HepG2 (cell line): ENCODE results near the gene TEKTIP1. TPM values are rescaled to one million over a fixed set of nuclear protein-coding genes. Genes with fewer than 3 reads are reported as not detected.

Experiments used
- KDM3A ChIP-seq: IDR thresholded peaks from 2 replicates; pipeline ENCODE4 v1.6.1; 2018; ENCODE audit warnings: low read depth, missing compliant biosample characterization
- MEF2D ChIP-seq: sonication (generic); formaldehyde crosslinking; IDR thresholded peaks from 2 replicates; pipeline ENCODE4 v1.5.1; 2020; ENCODE audit warnings: mild to moderate bottlenecking, missing genetic modification reagents
- NONO ChIP-seq, 2 experiments: fragments of 450-650 bp in 1 of 2; sonication (generic) in 1 of 2; formaldehyde crosslinking in 1 of 2; IDR thresholded peaks in 1 of 2; conservative IDR thresholded peaks in 1 of 2; 2 replicates each; pipeline versions ENCODE4 v1.6.1 to v1.8.0; 2017 to 2022; ENCODE audit warnings: mild to moderate bottlenecking in 1 of 2, missing genetic modification reagents in 1 of 2, moderate library complexity in 1 of 2
- PCBP1 ChIP-seq: fragments of 200-400 bp; formaldehyde crosslinking; IDR thresholded peaks from 2 replicates; pipeline ENCODE4 v1.6.1; 2017; ENCODE audit warnings: mild to moderate bottlenecking, low read depth, low read length, borderline replicate concordance
- TFAP4 ChIP-seq: sonication (generic); IDR thresholded peaks from 2 replicates; pipeline ENCODE4 v1.6.1; 2016; ENCODE audit warnings: low read depth, borderline replicate concordance
- ZNF614 ChIP-seq: IDR thresholded peaks from 2 replicates; pipeline ENCODE4 v1.6.1; 2018; ENCODE audit warnings: missing biosample characterization, missing genetic modification reagents, inconsistent platforms, borderline replicate concordance
- ZNF687 ChIP-seq: sonication (generic); formaldehyde crosslinking; IDR thresholded peaks from 2 replicates; pipeline ENCODE4 v1.5.1; 2020; ENCODE audit warnings: mild to moderate bottlenecking, missing genetic modification reagents, moderate library complexity
- polyA plus RNA-seq, 8 experiments: library from polyadenylated mRNA; depleted of rRNA in 3 of 8; stranded (reverse) in 7 of 8; unstranded in 1 of 8; fragments of >200 nt; fragmentation: Illumina TruSeq in 4 of 8; extraction: Trizol in 4 of 8; gene quantifications; 2 replicates each; pipeline versions ENCODE4 v1.2.1 to v1.2.3, GENCODE V29; 2011 to 2016; ENCODE audit warnings: low read depth in 4 of 8, missing spikeins in 1 of 8, mixed read lengths in 1 of 8; ENCODE audit not compliant: insufficient read depth in 1 of 8
- total RNA-seq, 5 experiments: library from RNA; depleted of rRNA; stranded (reverse); fragments of >200 nt; fragmentation: Illumina TruSeq; extraction: Trizol; gene quantifications; 2 replicates each; pipeline ENCODE4 v1.2.3, GENCODE V29; 2016; ENCODE audit warnings: low read depth in 1 of 5

The TEKTIP1 gene
- total and polyA plus RNA-seq, 2 of the 13 experiments (the other 11 are each of a cell fraction or from before 2014, with no cell fraction given): not detected

GRCh38 chr19:3544742-3545668, 6.0 kb downstream of the TEKTIP1 start (continued):
- TF ChIP-seq MEF2D (CRISPR knock-in tag) (no peak), KDM3A (CRISPR knock-in tag) (peak; percentile 42; the same call in 1 of the 2 replicates), ZNF614 (CRISPR knock-in tag) (no peak), ZNF687 (CRISPR knock-in tag) (peak; percentile 59), PCBP1 (0 out of 2 replicates have a peak, but pooled peaks have one; percentile 70), NONO (IDR thresholded peaks at IDR 0.05) (no peak), NONO (CRISPR knock-in tag; conservative IDR thresholded peaks at IDR 0.05) (no peak), TFAP4 (peak; percentile 12; the same call in 1 of the 2 replicates)
